GM18870 (cell line): ENCODE results near the gene NDFIP2.
"Not testable (repeated sequence)": the region's sequence is repeated elsewhere in the genome, so short reads cannot be mapped to it uniquely, and the experiment has no call there.

Source experiments
- ATAC-seq: cut with Tn5 transposase; IDR thresholded peaks from one replicate; pipeline ENCODE4 v1.9.1; 2021; ENCODE audit warnings: moderate library complexity; ENCODE audit not compliant: unreplicated experiment

NDFIP2 gene

GRCh38 chr13:79585033-79585432 is 104.1 kb downstream of the NDFIP2 start:
- ATAC-seq = no peak

DNA sequence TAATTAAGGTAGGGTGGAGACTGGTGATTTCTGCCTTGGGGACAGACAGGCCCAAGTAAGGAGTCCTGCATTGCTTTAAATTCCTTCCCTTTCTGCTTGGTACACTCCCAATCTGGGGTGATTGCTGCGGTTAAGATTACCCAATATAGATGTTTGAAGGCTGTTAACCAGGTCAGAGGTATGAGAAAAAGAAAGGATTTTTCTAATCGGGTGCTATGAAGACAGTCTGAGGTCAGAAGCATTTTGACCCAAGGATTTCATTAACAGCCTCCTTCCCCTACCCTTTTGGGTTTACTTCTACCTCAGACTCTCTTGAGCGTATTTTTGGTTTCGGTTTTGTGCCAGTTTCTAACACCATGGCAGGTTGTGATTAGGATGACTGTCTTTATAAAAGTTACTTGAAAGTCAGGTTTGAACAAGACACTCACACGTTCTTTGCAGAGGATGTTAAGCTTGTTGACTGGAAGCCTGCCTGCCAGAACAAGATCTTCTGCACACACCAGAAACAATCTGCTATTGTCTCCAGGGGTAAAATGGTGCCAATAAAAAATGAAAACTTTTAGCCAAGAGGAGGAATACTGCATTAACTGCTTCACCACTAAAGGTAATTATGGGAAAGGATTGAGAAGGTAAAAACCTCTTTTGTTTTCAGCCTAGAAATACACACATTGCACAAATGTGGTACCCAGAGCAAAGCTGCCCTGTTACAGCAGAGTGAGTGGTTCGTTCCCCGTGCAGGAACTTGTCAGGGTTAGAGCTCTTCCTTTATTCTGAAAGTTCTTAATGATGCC is 108.8 kb downstream of the NDFIP2 start:
- no peak for ATAC-seq

DNA sequence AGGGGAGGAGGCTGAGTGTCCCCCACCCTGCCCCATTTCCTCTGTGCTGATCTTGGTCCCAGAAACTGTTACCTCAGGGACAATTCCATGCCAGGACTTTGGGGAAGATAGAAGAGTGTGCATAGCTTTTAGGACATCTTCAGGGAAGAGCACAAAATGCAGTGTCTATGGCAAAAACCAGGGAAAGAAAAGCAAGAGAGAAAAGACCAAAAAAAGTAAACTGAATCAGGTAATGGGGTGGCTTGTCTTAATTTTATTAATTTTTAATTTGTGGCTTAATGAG is 109.4 kb downstream of the NDFIP2 start:
- no peak for ATAC-seq

- ATAC-seq = no peak
Observed at GRCh38 chr13:79591493-79591892, 110.5 kb downstream of the NDFIP2 start.

DNA sequence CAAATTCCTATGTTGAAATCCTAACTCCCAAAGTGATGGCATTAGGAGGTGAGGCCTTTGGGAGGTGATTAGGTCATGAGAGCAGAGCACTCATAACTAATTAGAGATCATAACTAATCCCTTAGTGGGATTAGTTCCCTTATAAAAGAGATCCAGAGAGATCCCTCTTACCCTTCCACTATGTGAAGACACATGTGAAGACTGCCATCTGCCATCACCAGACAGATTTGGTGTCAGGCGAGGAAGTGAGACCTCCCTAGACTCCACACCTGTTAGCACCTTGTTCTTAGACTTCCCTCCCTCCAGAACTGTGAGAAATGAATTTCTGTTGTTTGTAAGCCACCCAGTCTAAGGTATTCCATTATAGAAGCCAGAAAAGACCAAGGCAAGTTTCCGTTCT is 112.2 kb downstream of the NDFIP2 start:
- no peak for ATAC-seq

GRCh38 chr13:79593641-79594275 is 112.8 kb downstream of the NDFIP2 start:
- no peak for ATAC-seq

DNA sequence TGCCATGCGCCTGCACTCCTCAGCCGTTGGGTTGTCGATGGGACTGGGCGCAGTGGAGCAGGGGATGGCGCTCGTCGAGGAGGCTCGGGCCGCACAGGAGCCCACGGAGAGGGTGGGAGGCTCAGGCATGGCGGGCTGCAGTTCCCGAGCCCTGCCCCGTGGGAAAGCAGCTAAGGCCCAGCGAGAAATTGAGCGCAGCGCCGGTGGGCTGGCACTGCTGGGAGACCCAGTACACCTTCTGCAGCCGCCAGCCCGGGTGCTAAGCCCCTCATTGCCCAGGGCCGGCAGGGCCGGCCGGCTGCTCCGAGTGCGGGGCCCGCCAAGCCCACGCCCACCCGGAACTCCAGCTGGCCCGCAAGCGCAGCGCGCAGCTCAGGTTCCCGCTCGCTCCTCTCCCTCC is 119.2 kb downstream of the NDFIP2 start:
- not testable (repeated sequence) for ATAC-seq

DNA sequence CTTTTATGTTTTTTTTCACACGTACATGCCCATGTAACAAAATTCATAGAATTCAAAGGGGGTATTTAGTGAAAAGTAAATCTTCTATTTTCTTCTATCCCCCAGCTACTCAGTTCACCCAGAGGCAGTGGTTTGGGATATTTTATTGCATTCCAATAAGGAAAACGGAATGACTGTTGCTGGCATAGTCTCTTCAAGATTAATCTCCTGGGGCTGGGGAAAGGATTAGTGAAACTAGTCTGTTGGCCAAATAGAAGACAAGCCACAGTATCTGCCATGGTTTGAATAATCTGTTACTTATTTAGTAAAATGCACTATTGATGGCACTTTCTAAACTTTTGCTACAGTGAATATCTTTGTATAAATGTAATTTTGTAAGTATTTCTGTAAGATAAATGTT is 122.0 kb downstream of the NDFIP2 start:
- no peak for ATAC-seq

DNA sequence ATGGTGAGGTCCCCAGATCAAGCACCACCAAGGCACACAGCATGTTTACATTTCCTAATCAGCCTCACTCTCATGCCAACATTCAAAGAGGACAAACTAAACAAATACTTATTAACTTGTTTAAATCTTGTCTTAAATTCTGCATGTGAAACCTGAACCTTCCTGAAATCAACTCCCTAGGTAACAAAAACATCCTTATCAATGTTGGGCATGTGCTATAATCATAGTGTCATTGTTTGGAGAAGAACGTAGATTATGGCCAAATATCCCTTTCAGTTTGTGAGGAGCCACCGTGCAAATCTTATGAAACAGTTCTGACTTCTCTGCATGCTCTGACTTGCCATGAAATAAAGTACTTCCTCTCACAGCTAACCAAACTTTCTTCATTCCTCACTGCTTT is 123.8 kb downstream of the NDFIP2 start:
- no peak for ATAC-seq
